DND-41 (cell line): ENCODE data around the gene PDE4D.
A peak's percentile ranks its signal among the peaks of the same experiment; 100 is the strongest.

Experiments
- ATAC-seq: fragments of 200-7000 bp; cut with Tn5 transposase; 3 replicates; pipeline ENCODE4 v1.9.1; 2021; ENCODE audit warnings: low read depth; ENCODE audit not compliant: insufficient read depth
- DNase-seq: peaks from one replicate; pipeline ENCODE4 v3.0.0-alpha.2; 2020
- H2AFZ ChIP-seq: 2 replicates; pipeline ENCODE4 v1.6.0; 2012; ENCODE audit warnings: low read depth, low read length
- H3K27ac ChIP-seq: 2 replicates; pipeline ENCODE4 v1.5.1; 2012; ENCODE audit warnings: low read length, inconsistent platforms
- H3K27me3 ChIP-seq: fragments of 200-600 bp; sonication (generic); 2 replicates; pipeline ENCODE4 v1.6.0; 2012; ENCODE audit warnings: low read length, mild to moderate bottlenecking, inconsistent platforms; ENCODE audit not compliant: insufficient read depth, poor library complexity
- H3K36me3 ChIP-seq: 2 replicates; pipeline ENCODE4 v1.5.1; 2012; ENCODE audit warnings: low read length, inconsistent platforms; ENCODE audit not compliant: insufficient read depth
- H3K4me1 ChIP-seq: 2 replicates; pipeline ENCODE4 v1.5.1; 2012; ENCODE audit warnings: mild to moderate bottlenecking, low read length; ENCODE audit not compliant: insufficient read depth
- H3K4me2 ChIP-seq: 2 replicates; pipeline ENCODE4 v1.6.0; 2012; ENCODE audit warnings: mild to moderate bottlenecking, moderate library complexity, low read length, inconsistent platforms; ENCODE audit not compliant: insufficient read depth
- H3K4me3 ChIP-seq, 2 experiments: fragments of 200-600 bp in 1 of 2; shearing (Covaris generic) in 1 of 2; 2 replicates each; pipeline ENCODE4 v1.5.1; 2012 to 2016; ENCODE audit warnings: inconsistent platforms in 2 of 2, low read length in 2 of 2, mild to moderate bottlenecking in 2 of 2, low read depth in 1 of 2, moderate library complexity in 1 of 2
- H3K79me2 ChIP-seq: 2 replicates; pipeline ENCODE4 v1.6.0; 2012; ENCODE audit warnings: low read length, inconsistent platforms; ENCODE audit not compliant: insufficient read depth
- H3K9ac ChIP-seq: 2 replicates; pipeline ENCODE4 v1.6.0; 2012; ENCODE audit warnings: low read depth, mild to moderate bottlenecking, inconsistent platforms, low read length, moderate library complexity
- H3K9me3 ChIP-seq: 2 replicates; pipeline ENCODE4 v1.5.1; 2012; ENCODE audit warnings: low read length, moderate library complexity, mild to moderate bottlenecking, inconsistent platforms; ENCODE audit not compliant: insufficient read depth, severe bottlenecking
- H4K20me1 ChIP-seq: 2 replicates; pipeline ENCODE4 v1.6.0; 2012; ENCODE audit warnings: low read length; ENCODE audit not compliant: insufficient read depth
- CTCF ChIP-seq: IDR thresholded peaks from 2 replicates; pipeline ENCODE4 v1.5.1; 2012; ENCODE audit warnings: borderline replicate concordance, low read length, moderate library complexity, mild to moderate bottlenecking; ENCODE audit not compliant: poor library complexity, severe bottlenecking; ENCODE audit errors: extremely low read depth
- EZH2 ChIP-seq: IDR thresholded peaks from 3 replicates; pipeline ENCODE4 v1.6.1; 2012; ENCODE audit warnings: borderline replicate concordance, low read depth, mild to moderate bottlenecking, moderate library complexity, low read length, inconsistent platforms; ENCODE audit not compliant: severe bottlenecking

The PDE4D gene

GRCh38 chr5:59591162-59591561 lies 302.4 kb downstream of the PDE4D start:
- Histone ChIP-seq H3K27ac (no peak overlapping the region), H3K9me3 (no peaks in the 10 kb centered on the region), H2AFZ (no peak overlapping the region), H3K36me3 (no peaks in the 10 kb centered on the region), H3K4me3 (no peak overlapping the region), H4K20me1 (no peaks in the 10 kb centered on the region), H3K4me2 (no peak overlapping the region), H3K27me3 (no peaks in the 10 kb centered on the region), H3K9ac (no peak overlapping the region), H3K79me2 (no peaks in the 10 kb centered on the region), H3K4me1 (no peaks in the 10 kb centered on the region)
- ATAC-seq = no peak
- no peak for DNase-seq
- no peak for TF ChIP-seq EZH2
- no peak for TF ChIP-seq CTCF

GRCh38 chr5:59588922-59589321 lies 304.6 kb downstream of the PDE4D start:
- Histone ChIP-seq H3K36me3 (no peaks in the 10 kb centered on the region), H3K27ac (no peak overlapping the region), H4K20me1 (no peaks in the 10 kb centered on the region), H3K4me1 (no peaks in the 10 kb centered on the region), H3K27me3 (no peaks in the 10 kb centered on the region), H3K79me2 (no peaks in the 10 kb centered on the region), H3K4me2 (no peak overlapping the region), H3K4me3 (no peak overlapping the region), H2AFZ (no peak overlapping the region), H3K9ac (no peak overlapping the region), H3K9me3 (no peaks in the 10 kb centered on the region)
- TF ChIP-seq CTCF = no peak
- DNase-seq = no peak
- no peak for ATAC-seq

- H3K4me1 ChIP-seq = no peaks in the 10 kb centered on the region
- H3K9me3 ChIP-seq = no peaks in the 10 kb centered on the region
- H3K36me3 ChIP-seq = no peaks in the 10 kb centered on the region
- peak; percentile 7 for DNase-seq
- no peaks in the 10 kb centered on the region for H3K27me3 ChIP-seq
- H2AFZ ChIP-seq = no peak overlapping the region
- no peak overlapping the region for H3K4me2 ChIP-seq
- H3K9ac ChIP-seq = no peak overlapping the region
- no peaks in the 10 kb centered on the region for H4K20me1 ChIP-seq
- TF ChIP-seq CTCF = no peak
- TF ChIP-seq EZH2 = no peak
- no peaks in the 10 kb centered on the region for H3K79me2 ChIP-seq
- H3K27ac ChIP-seq = no peak overlapping the region
- no peak for ATAC-seq
- no peak overlapping the region for H3K4me3 ChIP-seq
Observed at GRCh38 chr5:59587489-59588337, 305.8 kb downstream of the PDE4D start.
